Spinal cord (tissue), 4 donors: ENCODE data around the gene SOX18. TPM values are rescaled to one million over a fixed set of nuclear protein-coding genes. Genes with fewer than 3 reads are reported as not detected.

Source experiments
- polyA plus RNA-seq, 2 donors: library from polyadenylated mRNA; unstranded; fragments of 120-200 nt; gene quantifications; one replicate each; pipeline ENCODE4 v1.2.1, GENCODE V29; 2013; ENCODE audit not compliant: insufficient read length in 2 of 2
- small RNA-seq: library from RNA; depleted of rRNA; stranded (forward); fragments of <200 nt; gene quantifications from one replicate; pipeline ENCODE3, GENCODE V24; 2014; ENCODE audit warnings: low replicate concordance
- total RNA-seq, 2 donors: library from RNA; depleted of rRNA in 1 of 2; stranded (reverse); fragments of 120-200 nt in 1 of 2; fragments of >200 nt in 1 of 2; gene quantifications; one replicate each; pipeline versions ENCODE4 v1.2.3 to v1.2.4, GENCODE V29; 2013 to 2014

Gene SOX18
- total and polyA plus RNA-seq, 4 donors = 2.4 to 12.3 (median 5.8) TPM

Small RNA genes within 50 kb of the gene (small RNA-seq; reads per million reads assigned to genes)
- gene AL355803.1 (not detected), gene MIR6813 (not detected)

Other genes starting within 250 kb of the SOX18 start
- 10 to 100 TPM in 1 of 2 donors, 1 to 10 TPM in 1; 8.3 to 13.4 TPM for gene ZBTB46, start 218.4 kb downstream of the SOX18 start, total RNA-seq
- gene ZBTB46, start 218.4 kb downstream of the SOX18 start, polyA plus RNA-seq = 10 to 100 TPM in 1 of 2 donors, 1 to 10 TPM in 1; 9.7 to 13.0 TPM
- gene ABHD16B, start 188.1 kb downstream of the SOX18 start, total RNA-seq = not detected
- not detected for gene ABHD16B, start 188.1 kb downstream of the SOX18 start, polyA plus RNA-seq
- gene TPD52L2, start 184.4 kb downstream of the SOX18 start, total RNA-seq = 10 to 100 TPM; 38.5 to 58.1 TPM
- 100 to 1,000 TPM in 1 of 2 donors, 10 to 100 TPM in 1; 81.7 to 109 TPM for gene TPD52L2, start 184.4 kb downstream of the SOX18 start, polyA plus RNA-seq
- gene DNAJC5, start 154.5 kb downstream of the SOX18 start, total RNA-seq = 10 to 100 TPM; 59.4 to 80.6 TPM
- 100 to 1,000 TPM; 109 to 112 TPM for gene DNAJC5, start 154.5 kb downstream of the SOX18 start, polyA plus RNA-seq
- 10 to 100 TPM; 14.1 to 31.9 TPM for gene UCKL1, start 93.2 kb downstream of the SOX18 start, total RNA-seq
- 10 to 100 TPM; 56.5 to 83.7 TPM for gene UCKL1, start 93.2 kb downstream of the SOX18 start, polyA plus RNA-seq
- 10 to 100 TPM; 10.6 to 24.2 TPM for gene ZNF512B, start 79.7 kb downstream of the SOX18 start, total RNA-seq
- 10 to 100 TPM; 43.7 to 44.7 TPM for gene ZNF512B, start 79.7 kb downstream of the SOX18 start, polyA plus RNA-seq
- gene SAMD10, start 70.0 kb downstream of the SOX18 start, total RNA-seq = 1 to 10 TPM; 6.9 TPM
- gene SAMD10, start 70.0 kb downstream of the SOX18 start, polyA plus RNA-seq = 10 to 100 TPM; 41.3 to 42.9 TPM
- gene PRPF6, start 68.5 kb downstream of the SOX18 start, total RNA-seq = 10 to 100 TPM; 44.9 to 61.3 TPM
- 10 to 100 TPM; 89.2 to 92.4 TPM for gene PRPF6, start 68.5 kb downstream of the SOX18 start, polyA plus RNA-seq
- 1 to 10 TPM in 1 of 2 donors, under 1 TPM in 1; 0.69 to 1.2 TPM for gene C20orf204, start 13.5 kb downstream of the SOX18 start, total RNA-seq
- 1 to 10 TPM; 1.3 to 3.1 TPM for gene C20orf204, start 13.5 kb downstream of the SOX18 start, polyA plus RNA-seq
- 10 to 100 TPM; 35.9 to 60.0 TPM for gene TCEA2, start 13.6 kb upstream of the SOX18 start, total RNA-seq
- gene TCEA2, start 13.6 kb upstream of the SOX18 start, polyA plus RNA-seq = 100 to 1,000 TPM; 166 to 170 TPM
- gene RGS19, start 29.9 kb upstream of the SOX18 start, total RNA-seq = 10 to 100 TPM; 10.7 to 13.9 TPM
- gene RGS19, start 29.9 kb upstream of the SOX18 start, polyA plus RNA-seq = 10 to 100 TPM; 21.0 to 21.5 TPM
- 10 to 100 TPM in 1 of 2 donors, 1 to 10 TPM in 1; 5.2 to 13.9 TPM for gene OPRL1, start 30.4 kb upstream of the SOX18 start, total RNA-seq
- 10 to 100 TPM; 23.4 to 26.3 TPM for gene OPRL1, start 30.4 kb upstream of the SOX18 start, polyA plus RNA-seq
- gene LKAAEAR1, start 34.8 kb upstream of the SOX18 start, total RNA-seq = 1 to 10 TPM; 1.8 to 2.1 TPM
- 1 to 10 TPM; 7.7 to 8.4 TPM for gene LKAAEAR1, start 34.8 kb upstream of the SOX18 start, polyA plus RNA-seq
- gene NPBWR2, start 57.9 kb upstream of the SOX18 start, total RNA-seq = not detected
- gene NPBWR2, start 57.9 kb upstream of the SOX18 start, polyA plus RNA-seq = not detected
- 1 to 10 TPM; 6.1 to 7.0 TPM for gene MYT1, start 114.8 kb upstream of the SOX18 start, total RNA-seq
- 10 to 100 TPM; 19.9 to 21.4 TPM for gene MYT1, start 114.8 kb upstream of the SOX18 start, polyA plus RNA-seq
- 10 to 100 TPM; 79.6 to 86.3 TPM for gene PCMTD2, start 206.1 kb upstream of the SOX18 start, total RNA-seq
- 100 to 1,000 TPM in 1 of 2 donors, 10 to 100 TPM in 1; 96.8 to 112 TPM for gene PCMTD2, start 206.1 kb upstream of the SOX18 start, polyA plus RNA-seq